HG03439 (cell line): Measurements from ENCODE around the gene SEMA5B.

Source experiments
- ATAC-seq: cut with Tn5 transposase; IDR thresholded peaks from one replicate; pipeline ENCODE4 v1.9.1; 2021; ENCODE audit warnings: mild to moderate bottlenecking, moderate library complexity; ENCODE audit not compliant: unreplicated experiment

Gene SEMA5B

DNA sequence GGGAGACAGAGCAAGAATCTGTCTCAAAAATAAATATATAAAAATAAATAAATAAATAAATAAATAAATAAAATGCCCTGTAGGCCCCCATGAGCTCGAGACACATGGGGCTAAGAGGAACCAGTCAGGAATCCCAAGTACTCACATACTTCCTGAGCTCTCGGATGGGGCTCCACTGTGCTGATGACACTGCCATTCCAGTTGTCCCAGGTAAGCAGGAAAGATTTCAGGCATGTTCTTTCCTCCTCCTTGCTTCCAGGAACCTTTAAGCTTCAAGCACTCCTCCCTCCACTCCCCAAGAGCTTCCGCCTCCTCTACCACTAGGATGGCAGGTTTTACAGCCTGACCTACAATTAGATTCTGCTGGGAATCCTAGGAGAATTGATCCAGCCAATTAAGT, 119.3 kb downstream of the SEMA5B start:
- no peak for ATAC-seq

DNA sequence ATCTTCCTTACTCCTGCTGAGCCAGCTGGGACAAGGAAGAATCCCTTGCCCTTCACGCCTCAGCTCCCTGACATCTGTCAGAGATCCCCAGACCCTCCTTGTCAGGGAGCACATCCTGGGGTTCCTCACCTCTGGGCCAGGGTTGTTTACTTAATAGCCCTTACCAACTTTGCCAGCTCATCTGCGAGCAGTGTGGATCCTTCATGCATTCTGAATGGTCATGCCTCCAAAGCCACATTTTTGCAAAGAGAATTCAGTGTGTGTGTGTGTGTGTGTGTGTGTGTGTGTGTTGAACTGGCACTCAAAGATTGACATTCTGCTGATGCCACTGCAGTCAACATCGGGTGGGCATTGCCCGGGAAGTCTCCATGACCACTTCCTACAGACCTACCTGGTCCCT, 120.1 kb downstream of the SEMA5B start:
- no peak for ATAC-seq

DNA sequence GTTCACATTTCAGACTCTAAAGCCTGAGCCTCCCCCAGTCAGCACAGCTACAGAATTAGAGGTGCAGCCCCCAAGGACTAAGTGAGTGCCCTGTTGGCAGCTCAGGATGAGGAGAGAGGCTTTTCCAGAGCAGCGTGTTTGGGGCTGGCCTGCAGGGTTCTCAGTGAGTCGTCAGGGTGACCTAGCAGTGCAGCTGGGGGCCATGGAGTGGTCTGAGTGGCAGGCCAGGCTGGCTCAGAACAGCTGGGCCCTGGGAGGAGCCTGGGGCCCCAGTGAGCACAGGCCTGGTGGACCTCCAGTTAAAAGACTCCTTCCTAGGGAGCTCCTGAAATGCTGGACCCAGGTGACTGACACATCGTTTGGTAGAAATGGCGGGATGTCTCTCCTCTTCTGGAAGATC, 124.4 kb downstream of the SEMA5B start:
- no peak for ATAC-seq

DNA sequence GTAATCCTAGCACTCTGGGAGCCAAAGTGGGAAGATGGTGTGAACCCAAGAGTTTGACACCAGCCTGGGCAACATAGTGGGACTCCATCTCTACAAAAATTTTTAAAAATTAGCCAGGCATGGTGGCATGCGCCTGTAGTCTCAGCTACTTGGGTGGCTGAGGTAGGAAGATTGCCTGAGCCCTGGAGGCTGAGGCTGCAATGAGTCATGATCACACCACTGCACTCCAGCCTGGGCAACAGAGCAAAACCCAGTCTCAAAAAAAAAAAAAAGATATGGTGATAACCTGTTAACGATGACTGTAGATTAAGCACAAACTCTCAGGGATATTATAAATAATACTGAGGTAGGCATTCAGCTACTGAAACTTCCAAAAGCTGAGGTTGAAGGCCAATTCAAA, 125.2 kb downstream of the SEMA5B start:
- no peak for ATAC-seq

DNA sequence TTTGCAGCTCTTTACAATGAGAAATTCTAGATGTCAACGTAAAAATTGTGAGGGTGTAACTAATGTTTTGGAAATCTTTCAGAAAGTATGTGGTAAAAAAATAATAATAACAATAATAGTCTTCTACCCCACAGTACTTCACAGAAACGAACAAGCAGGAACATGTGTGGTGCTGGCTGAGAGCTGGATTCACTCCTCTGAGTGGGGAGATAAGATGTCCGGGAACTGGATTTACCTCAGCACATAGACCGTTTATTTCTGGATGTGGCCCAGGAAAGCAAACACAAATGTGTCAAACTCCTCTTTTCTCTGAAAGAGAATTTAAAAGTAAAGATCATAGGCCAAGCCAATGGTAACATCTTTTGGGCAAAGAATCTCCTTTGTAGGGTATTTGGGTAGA, 129.3 kb downstream of the SEMA5B start:
- no peak for ATAC-seq

DNA sequence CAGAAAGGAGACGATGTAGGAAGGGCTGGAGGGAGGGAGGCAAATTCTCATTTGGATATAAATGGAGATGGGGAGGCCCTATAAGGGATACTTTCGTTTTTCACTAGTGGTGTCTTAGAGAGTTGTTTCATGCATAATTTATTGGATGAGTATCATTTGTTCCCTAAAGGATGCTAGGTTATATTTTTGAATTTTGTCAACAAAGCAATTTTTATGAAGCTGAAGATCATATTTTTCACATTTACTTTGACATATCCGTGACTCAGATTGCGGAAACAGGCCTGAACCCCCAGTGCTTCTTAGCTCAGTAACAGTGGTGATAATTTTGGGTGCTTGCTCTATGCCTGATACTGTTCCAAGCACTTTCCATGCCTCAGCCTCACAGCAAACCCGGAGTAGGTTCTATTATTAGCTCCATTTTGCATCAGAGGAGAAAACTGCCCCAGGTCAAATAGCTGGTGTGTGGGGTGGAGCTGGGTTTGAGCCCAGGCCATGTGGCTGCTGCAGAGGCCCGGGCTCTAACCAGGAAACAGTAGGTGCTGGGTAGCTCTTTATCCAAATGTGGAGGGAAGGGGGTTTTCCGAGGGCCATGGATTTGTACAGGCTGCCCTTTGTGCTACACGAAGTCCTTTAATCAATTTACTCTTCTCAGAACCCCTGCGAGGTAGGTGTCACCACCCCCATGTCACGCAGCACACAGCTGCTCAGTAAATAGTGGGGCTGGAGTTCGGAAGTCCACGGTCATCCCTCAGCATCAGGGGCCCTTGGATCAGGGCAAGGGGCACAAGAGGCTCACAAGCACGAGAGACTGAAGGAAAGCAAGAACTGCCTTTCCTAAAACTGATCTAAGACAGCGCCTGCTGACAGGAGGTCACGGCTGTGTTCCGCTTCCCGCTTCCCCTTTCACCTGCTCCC, 133.6 kb downstream of the SEMA5B start:
- ATAC-seq, result no peak

DNA sequence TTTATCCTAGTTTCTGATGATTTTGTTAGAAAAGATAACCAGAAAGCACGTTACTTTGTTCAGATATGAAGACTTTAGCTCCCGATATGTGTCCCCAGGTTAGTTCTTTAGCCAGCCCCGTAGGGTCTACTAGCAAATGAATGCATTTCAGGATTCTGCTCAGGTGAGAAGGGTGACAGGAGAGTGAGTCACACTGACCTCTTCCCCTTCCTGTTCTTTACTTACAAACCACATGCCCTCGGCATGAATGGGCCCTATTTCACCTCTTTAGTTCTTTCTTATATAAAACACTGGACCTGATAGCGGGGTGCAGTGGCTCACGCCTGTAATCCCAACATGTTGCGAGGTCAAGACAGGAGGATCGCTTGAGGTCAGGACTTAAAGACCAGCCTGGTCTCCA, 134.3 kb downstream of the SEMA5B start:
- no peak for ATAC-seq

DNA sequence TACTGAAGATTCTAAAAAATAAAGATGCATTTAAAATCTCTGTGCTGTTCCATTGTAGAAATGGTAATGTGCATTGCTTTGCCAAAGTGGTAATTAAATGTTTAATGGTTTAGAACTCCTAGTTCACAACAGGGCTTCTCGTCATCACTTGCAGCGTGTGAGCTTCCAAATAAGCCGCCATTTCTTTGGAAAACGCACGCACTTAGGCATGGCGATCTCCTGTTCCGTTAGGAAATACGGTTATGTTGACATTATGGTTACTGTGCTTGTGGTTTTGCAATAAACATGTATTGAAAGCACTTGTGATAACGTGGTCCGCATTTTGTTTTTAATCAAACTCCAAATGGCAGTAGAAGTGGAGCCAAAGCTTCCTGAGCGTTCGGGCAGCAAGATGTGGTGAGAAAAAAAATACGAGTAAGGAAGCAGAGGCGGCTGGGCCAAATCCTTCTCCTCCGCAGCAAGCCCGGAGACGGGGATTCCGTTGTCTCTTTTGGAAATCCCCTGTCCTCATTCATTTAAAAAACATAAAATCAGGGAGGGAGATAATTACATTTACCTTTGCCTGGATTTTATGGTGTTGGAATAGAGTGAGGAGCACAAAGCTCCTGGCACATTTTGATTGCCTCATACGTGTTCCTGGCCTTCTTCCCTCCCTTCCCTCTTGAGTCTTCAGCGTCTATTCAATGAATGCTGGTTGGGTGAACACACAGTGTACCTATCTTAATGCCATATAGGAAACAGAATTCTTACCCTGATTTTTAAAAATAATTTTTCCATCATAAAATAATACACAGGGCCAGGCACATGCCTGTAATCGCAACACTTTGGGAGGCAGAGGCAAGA, 135.2 kb downstream of the SEMA5B start:
- ATAC-seq, result no peak

DNA sequence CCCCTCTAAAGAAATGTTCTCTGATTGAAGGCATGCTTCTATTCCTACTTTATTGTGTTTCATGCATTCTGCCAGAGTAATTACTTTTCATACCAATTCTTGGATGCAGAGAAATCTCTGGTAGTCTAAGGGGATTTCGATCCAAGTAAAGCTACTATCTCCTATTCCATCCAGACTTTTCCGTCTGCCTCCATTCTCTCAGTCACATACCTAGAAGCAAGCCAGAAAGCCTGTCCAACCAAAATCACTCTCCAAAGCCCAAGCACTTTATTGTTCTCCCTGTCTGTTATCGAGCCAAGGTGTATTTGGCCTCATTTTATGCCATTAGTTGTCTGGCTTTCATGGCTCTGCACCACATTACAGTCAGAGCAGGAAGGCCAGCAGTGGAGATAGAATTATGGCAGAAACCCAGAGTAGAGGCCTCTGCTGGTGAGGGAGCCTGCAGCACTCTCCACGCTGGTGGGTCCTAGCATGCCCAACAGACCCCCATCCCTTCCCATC, 136.8 kb downstream of the SEMA5B start:
- ATAC-seq, result no peak

DNA sequence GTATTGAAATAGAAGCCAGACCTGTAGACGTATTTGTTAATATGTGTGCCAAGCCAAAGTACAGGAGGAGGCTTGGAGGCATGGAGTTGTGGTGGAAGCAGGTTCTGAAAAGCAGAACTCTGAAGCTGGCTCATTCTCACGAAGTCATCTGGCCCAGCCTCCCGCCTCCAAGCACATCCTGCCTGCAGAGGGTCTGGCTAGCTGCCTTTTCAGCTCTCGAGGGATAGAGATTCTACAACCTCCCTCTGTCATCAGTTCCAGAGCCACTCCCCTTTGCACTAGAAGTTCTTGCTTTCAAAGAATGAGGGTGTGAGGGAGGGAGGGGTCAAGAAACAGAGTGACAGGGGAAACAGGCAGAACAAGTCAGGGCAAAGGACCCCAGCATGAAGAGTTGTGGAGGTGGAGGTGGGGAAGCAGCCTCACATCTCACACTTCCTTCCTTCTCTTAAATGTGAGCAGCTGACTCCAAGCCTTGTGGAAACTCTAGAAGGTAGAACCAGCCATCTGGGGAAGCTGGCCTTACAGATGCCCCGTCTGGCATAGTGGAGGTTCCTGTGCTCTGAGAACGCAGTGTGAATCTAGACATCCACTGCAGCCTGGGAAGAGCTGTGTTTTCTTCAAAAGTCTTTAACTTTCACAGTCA, 137.4 kb downstream of the SEMA5B start:
- no peak for ATAC-seq

DNA sequence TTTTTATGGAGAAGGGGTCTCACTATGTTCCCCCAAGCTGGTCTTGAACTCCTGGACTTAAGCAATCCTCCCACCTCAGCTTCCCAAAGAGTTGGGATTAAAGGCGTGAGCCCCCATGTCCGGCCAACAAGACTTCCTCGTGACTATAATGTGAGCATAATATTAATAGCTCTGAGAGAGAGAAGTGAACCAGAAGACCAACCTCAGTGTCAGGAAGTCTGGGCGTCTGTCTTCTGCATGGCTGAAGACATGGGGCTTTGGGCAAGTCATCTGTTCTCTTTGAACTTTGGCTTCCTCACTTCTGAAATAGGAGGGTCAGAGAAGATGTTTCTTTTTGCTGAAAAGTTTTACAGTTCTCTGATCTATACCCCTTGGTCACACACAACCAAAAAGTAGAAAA, 140.6 kb downstream of the SEMA5B start:
- no peak for ATAC-seq

DNA sequence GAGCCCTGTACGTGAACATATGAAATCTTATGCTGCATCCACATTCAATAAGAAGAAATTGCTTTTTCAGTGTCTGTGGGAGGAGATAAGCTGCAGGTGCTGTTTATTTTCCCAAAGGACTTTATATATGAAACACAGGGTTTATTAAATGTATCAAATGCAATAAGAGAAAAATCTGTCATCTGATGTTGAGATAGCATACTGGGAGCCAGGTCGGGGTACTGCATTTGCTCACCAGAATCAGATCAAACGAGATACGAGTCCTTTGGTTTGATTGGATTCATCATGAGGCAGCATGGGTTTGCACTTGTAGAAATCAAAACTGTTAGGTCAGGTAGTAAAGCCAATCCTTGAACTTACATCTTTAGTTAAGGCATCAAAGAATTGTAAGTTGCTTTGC, 141.3 kb downstream of the SEMA5B start:
- ATAC-seq, result no peak

DNA sequence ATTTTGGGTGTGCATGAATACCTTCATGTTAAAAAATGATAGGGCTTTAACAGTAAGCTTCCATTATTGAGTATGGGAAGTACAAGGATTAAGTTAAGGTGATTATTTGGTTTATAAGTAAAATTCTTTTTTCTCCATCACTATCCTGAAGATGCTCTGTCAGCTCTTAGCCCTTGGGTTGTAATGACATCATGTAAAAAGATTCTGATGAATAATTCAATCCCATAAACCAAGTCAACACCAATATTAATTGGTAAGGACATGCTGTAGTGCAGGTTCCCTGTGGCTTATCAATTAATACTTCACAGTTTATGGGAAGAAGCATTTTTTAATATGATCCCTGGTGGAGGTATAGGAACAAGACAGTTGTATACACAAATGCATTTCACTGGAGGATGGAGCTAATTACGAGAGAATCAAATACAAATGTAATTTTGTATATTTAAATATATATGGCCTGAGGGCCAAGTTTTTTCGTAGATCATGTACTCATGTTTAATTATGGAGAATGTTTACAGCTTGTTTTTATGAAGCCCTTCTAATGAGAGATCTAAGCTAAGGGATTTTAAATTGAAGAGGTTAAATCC, 145.1 kb downstream of the SEMA5B start:
- no peak for ATAC-seq

DNA sequence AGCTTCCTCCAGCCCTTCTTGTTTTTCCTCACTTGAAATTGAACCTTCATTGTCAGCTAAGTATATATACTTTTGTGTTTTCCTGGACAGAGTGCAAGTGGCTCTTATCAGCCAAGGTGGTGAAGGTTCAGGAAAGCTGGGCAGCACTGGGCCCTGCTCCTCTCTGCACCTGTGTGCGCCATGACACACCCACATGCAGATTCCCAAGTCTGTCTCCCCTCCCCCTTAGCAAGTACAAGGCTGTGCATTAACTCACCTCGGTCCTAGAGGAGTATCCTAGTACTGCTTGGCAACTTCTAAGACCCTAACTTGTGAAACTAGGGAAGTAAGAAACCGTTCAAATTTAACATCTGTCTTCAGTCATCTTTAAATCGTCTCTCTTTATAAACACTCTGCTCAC, 146.9 kb downstream of the SEMA5B start:
- ATAC-seq, result no peak

DNA sequence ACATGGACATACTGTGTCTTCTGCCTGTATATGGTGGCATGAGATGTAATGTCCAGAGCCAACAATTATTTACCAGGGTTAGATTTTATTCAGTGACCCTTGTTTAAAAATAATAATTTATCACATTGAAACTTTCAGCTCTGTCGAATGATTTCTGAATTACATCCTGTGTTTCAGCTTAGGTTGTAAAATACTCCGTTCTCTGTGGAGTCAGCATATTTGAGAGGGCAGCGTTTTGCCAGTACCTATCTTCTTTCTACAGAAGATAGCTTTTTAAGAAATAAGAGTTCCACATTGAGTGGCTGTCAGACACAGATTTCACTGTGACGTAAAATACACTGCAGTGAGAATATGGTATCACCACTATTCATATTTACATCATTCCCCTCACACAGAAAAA, 147.4 kb downstream of the SEMA5B start:
- no peak for ATAC-seq

DNA sequence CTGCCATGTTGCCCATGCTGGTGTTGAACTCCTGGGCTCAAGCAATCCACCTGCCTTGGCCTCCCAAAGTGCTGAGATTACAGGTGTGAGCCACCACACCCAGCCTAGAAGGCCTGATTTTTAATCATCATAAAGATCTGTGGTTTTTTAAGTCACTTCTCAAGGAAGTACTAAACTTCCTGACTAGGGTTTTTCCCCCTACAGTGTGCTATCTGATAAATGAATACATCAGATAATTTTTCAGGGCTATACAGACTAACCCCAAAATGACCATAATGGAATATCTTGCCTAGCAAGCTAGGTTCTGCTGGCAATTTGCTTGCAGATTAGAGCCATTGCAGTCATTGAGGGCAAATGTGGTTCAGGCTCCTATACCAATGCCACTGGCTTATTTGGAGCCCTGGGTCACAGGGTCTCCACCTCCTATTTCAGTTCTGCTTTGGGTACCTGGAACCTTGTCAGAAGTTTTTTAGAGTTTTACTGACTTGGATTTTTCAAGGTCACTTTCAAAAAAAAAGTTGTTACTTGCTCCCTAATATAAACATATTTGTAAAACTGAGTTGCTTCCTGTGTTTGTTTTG, 151.9 kb downstream of the SEMA5B start:
- no peak for ATAC-seq

DNA sequence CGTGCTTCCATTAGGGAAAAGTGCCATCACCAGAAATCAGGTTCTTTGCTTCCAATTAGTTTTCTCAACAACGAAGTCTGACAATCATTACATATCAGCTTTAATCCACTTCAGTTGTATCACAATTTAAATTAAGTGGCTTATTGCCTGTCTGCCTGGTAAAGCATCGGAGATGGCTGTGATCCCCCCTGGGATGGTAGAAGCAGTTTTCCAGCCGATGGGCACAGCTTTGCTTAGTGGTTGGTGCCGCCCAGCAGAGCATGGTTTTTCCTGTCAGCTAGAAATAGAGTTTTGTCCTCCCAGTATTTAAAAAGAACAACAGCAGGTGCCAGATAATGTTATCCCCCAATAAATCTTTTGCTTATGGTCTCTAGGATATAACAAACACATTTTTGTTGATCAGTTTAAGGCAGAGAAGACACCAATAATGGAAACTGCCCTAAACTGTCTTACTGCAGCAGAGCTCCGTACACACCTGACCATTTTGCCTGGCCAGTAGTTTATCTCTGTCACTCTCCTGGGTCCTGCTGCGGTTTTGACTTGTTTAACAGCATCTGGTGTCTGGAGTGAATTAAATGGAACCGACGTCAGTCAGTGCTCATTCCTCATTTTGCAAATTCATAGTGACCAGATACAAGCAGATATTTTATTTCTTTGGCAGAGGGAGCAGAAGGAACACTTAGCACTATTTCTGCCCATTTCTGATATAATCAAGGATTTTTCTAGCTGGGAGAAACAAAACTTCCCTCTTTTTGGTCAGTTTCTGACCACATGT, 153.6 kb downstream of the SEMA5B start:
- ATAC-seq, result no peak

DNA sequence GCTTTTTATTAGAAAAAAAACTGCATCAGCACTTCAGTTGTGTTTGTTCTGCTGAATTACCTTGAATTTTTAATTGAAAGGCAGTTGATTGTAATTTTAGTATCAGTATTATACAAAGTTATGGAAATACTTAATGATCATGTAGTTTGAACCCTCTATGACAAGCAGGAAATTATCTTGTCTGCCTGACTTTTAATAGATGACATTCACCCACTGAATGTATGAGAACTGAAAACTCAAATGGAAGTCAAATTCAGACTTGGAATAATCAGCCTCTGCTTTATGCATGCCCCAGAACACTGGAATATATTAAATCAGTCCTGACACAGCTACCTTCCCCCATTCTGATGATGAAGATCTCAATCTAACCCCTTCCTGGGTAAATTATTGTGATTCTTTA, 159.2 kb downstream of the SEMA5B start:
- no peak for ATAC-seq

DNA sequence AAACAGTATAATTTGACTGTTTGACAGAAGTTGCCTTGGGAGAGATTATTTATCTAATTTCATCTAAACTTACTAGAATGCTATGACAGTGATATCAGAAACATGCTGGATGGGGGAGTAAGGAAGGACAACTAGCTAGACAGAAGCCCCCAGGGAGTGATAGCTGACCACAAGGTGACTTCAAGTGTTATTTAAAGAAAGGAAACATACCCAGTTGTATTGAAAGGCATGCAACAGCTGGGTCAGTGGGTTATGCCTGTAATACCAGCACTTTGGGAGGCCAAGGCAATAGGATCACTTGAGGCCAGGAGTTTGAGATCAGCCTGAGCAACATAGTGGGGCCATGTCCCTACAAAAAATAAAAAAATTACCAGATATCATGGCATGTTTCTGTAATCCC, 163.1 kb downstream of the SEMA5B start:
- no peak for ATAC-seq

DNA sequence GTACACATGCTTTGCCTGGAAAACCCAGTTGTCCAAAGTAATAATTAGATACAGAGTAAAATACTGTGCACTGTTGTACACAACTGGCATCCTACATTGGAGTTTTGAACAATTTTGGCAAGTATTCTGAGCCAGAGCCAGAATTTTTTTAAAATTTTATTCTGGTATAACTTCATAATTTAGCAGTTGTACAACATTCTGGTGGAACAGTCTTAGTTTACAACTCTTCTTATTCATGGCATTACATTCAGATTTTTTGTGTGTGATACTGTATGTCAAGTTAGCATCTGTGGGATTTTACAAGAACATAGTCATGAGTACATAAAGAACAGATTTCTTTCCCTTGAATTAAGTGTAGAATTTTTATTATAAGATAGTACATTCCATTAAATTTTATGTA, 165.2 kb downstream of the SEMA5B start:
- ATAC-seq, result no peak
